Vagina (tissue), 2 donors: ENCODE data around the gene SSBP4. TPM values are rescaled to one million over a fixed set of nuclear protein-coding genes. Genes with fewer than 3 reads are reported as not detected.

Source experiments
- DNase-seq, 2 donors: peaks; one replicate each; pipeline ENCODE4 v3.0.0-alpha.2; 2017; ENCODE audit errors: extremely low spot score in 2 of 2
- H3K27ac ChIP-seq: fragments of 200-600 bp; sonication (generic); one replicate; pipeline ENCODE4 v1.5.1; 2019
- H3K27me3 ChIP-seq: fragments of 200-600 bp; sonication (generic); one replicate; pipeline ENCODE4 v1.5.1; 2019
- H3K36me3 ChIP-seq, 2 donors: fragments of 200-600 bp; sonication (generic); one replicate each; pipeline ENCODE4 v1.5.1; 2017 to 2019
- H3K4me1 ChIP-seq: fragments of 200-600 bp; sonication (generic); one replicate; pipeline ENCODE4 v1.5.1; 2019
- H3K4me3 ChIP-seq, 2 donors: fragments of 200-600 bp; sonication (generic); 1 replicate in 1 of 2; 2 replicates in 1 of 2; pipeline ENCODE4 v1.5.1; 2016 to 2019
- H3K9me3 ChIP-seq: fragments of 200-600 bp; sonication (generic); one replicate; pipeline ENCODE4 v1.5.1; 2019
- CTCF ChIP-seq, 3 experiments: fragments of 450-650 bp in 2 of 3; fragments of 200-600 bp in 1 of 3; sonication (generic) in 1 of 3; IDR thresholded peaks; one replicate each; pipeline ENCODE4 v1.5.1; 2017 to 2019; ENCODE audit warnings: antibody characterized with exemption in 3 of 3, mild to moderate bottlenecking in 2 of 3, moderate library complexity in 2 of 3
- POLR2A ChIP-seq, 2 donors: fragments of 450-650 bp; IDR thresholded peaks; one replicate each; pipeline ENCODE4 v1.6.1; 2017; ENCODE audit warnings: antibody characterized with exemption in 2 of 2, mild to moderate bottlenecking in 2 of 2, moderate library complexity in 2 of 2
- POLR2AphosphoS5 ChIP-seq, 2 donors: sonication (generic); formaldehyde crosslinking; IDR thresholded peaks; one replicate each; pipeline ENCODE4 v1.9.0; 2017; ENCODE audit warnings: antibody characterized with exemption in 2 of 2, mild to moderate bottlenecking in 2 of 2, low read depth in 1 of 2; ENCODE audit not compliant: insufficient read depth in 1 of 2
- intact Hi-C: fragments of 100-400 bp; cut with DNase I; formaldehyde crosslinking; loops from one replicate; pipeline ENCODE4 v1.15.1; 2023
- total RNA-seq: library from RNA; depleted of rRNA; stranded (reverse); fragments of >200 nt; gene quantifications from one replicate; pipeline ENCODE4 v1.2.3, GENCODE V29; 2016

The SSBP4 gene
- total RNA-seq, 1 donor from 2014 or later = 72.7 TPM

- Histone ChIP-seq H3K4me3 (no peak overlapping the region), H3K36me3 (no peaks in the 10 kb centered on the region), H3K27me3 (no peaks in the 10 kb centered on the region), H3K9me3 (no peaks in the 10 kb centered on the region), H3K4me1 (peaks cover 60% of the 10 kb centered on the region), H3K27ac (no peak overlapping the region)
- TF ChIP-seq CTCF (IDR thresholded peaks at IDR 0.05) (no peak), POLR2A (IDR thresholded peaks at IDR 0.05) (no peak), POLR2AphosphoS5 (IDR thresholded peaks at IDR 0.05; ENCODE audit: insufficient read depth in 1 of 2, low read depth in 1 of 2) (no peak)
- intact Hi-C loops = no loop called here
- DNase-seq = no peak
Observed at GRCh38 chr19:18474366-18474887, 55.2 kb downstream of the SSBP4 start.

- no peak overlapping the region for H3K27ac ChIP-seq
- H3K27me3 ChIP-seq = no peaks in the 10 kb centered on the region
- no peak for DNase-seq
- H3K4me3 ChIP-seq = no peak overlapping the region
- H3K9me3 ChIP-seq = no peaks in the 10 kb centered on the region
- TF ChIP-seq POLR2A (IDR thresholded peaks at IDR 0.05) = no peak
- TF ChIP-seq POLR2AphosphoS5 (IDR thresholded peaks at IDR 0.05; ENCODE audit: insufficient read depth in 1 of 2, low read depth in 1 of 2) = no peak
- TF ChIP-seq CTCF (IDR thresholded peaks at IDR 0.05) = no peak
- H3K4me1 ChIP-seq = peaks cover 60% of the 10 kb centered on the region
- intact Hi-C loops = no loop called here
- H3K36me3 ChIP-seq = no peaks in the 10 kb centered on the region
Observed at GRCh38 chr19:18475004-18475453, 55.8 kb downstream of the SSBP4 start.

- Histone ChIP-seq H3K9me3 (no peaks in the 10 kb centered on the region), H3K36me3 (no peaks in the 10 kb centered on the region), H3K27me3 (no peaks in the 10 kb centered on the region), H3K4me3 (no peak overlapping the region), H3K27ac (no peak overlapping the region), H3K4me1 (peaks cover 62% of the 10 kb centered on the region)
- DNase-seq = no peak
- intact Hi-C loops = no loop called here
- TF ChIP-seq CTCF (IDR thresholded peaks at IDR 0.05) (no peak), POLR2AphosphoS5 (IDR thresholded peaks at IDR 0.05; ENCODE audit: insufficient read depth in 1 of 2, low read depth in 1 of 2) (no peak), POLR2A (IDR thresholded peaks at IDR 0.05) (no peak)
Observed at GRCh38 chr19:18475762-18476331, 56.6 kb downstream of the SSBP4 start.

GRCh38 chr19:18476507-18477041, 57.4 kb downstream of the SSBP4 start:
- intact Hi-C loops = no loop called here
- Histone ChIP-seq H3K4me1 (peaks cover 69% of the 10 kb centered on the region), H3K9me3 (no peaks in the 10 kb centered on the region), H3K27ac (no peak overlapping the region), H3K36me3 (no peaks in the 10 kb centered on the region), H3K4me3 (no peak overlapping the region), H3K27me3 (no peaks in the 10 kb centered on the region)
- no peak for DNase-seq
- TF ChIP-seq CTCF (IDR thresholded peaks at IDR 0.05) (no peak), POLR2AphosphoS5 (IDR thresholded peaks at IDR 0.05; ENCODE audit: insufficient read depth in 1 of 2, low read depth in 1 of 2) (no peak), POLR2A (IDR thresholded peaks at IDR 0.05) (no peak)
